Measurements from ENCODE around the gene PDE6B. TPM values are rescaled to one million over a fixed set of nuclear protein-coding genes. Genes with fewer than 3 reads are reported as not detected.

The PDE6B gene
- total and polyA plus RNA-seq, 2 of the 13 experiments (the other 11 are each of a cell fraction or from before 2014, with no cell fraction given) = 0.38 to 0.40 TPM

DNA sequence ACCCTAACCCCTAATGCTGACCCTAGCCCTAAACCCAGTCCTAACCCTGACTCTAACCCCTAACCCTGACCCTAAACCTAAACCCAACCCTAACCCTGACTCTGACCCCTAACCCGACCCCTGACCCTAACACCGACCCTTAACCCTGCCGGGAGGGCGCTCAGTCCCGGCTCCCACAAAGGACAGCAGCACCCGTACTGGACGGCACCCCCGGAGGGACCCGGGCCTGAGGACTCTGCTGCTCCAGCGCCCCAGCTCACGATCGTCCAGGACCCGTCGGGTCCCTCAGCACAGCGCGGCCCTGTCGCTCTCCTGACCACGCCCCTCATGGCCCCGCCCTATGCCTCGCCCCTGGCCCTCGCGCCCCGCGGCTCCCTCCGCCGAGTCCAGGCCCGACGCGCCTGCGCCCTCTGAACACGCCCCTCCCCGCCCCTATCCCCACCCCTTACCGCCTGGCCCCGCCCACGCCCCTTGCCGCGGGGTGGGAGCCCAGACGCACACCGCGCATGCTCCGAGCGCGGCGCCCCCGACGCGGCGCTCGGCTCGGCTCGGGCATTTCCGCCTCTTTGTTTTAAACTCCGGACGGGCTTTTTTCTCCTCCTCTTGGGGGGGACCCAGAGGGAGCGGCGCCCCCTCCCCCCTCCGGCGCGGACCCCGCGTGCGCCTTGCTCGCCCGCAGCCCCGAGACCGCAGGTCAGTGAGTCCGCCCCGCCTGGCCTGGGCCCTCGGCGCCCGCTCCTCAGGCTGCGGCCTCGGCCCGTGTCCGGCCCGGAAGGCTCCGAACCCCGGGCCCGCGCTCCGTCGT, 80.1 kb downstream of the PDE6B start, which contains the start of gene PCGF3:
Gene PCGF3 (plus strand): TSS at position 555 of the 805 bp plus-strand sequence. CDS start 27,849 bp downstream, outside the sequence.
- H3K4me1 ChIP-seq (ENCODE audit: insufficient read depth, low read length) = peaks cover 58% of the 10 kb centered on the region
- peak within 1 kb of the TSS; percentile 87 for H3K4me2 ChIP-seq (ENCODE audit: low read depth, low read length)
- H3K79me2 ChIP-seq (ENCODE audit: insufficient read depth, low read length) = peaks cover 37% of the 10 kb centered on the region
- in situ Hi-C loops (cut with HindIII; ENCODE audit: extremely low pct_ligation_motif_present, low pct_unique_long_range_greater_than_20kb) (no loop called here), intact Hi-C loops (cut with micrococcal nuclease; ENCODE audit: unreplicated experiment) (loop anchor here (2.0 kb wide), 1 partner anchor 19 kb away; no protein-coding TSS in a partner anchor)
- WGBS (ENCODE audit: low lambda C conversion rate) = 2% methylated on average over 47 of the region's 82 CpGs
- POLR2A ChIA-PET = interaction anchor here (1.0 kb wide), 1 partner anchor 76 kb away, joined by 4 read pairs; no protein-coding TSS in a partner anchor
- DNase-seq (ENCODE audit: low spot score) = peak; percentile 83
- peak within 1 kb of the TSS; percentile 89 to 93 (median 92) for H3K4me3 ChIP-seq (replicated peaks in 1 of 3; ENCODE audit: insufficient read depth in 1 of 3, low read depth in 2 of 3, low read length in 3 of 3)
- no peak for FAIRE-seq
- no peaks in the 10 kb centered on the region for H3K9me3 ChIP-seq (ENCODE audit: low read length)
- H4K20me1 ChIP-seq (ENCODE audit: insufficient read depth, low read length) = peaks cover 29% of the 10 kb centered on the region
- BruUV-seq (replicated peaks) = no TSS peak
- H3K27me3 ChIP-seq (ENCODE audit: control insufficient read depth in 1 of 2, insufficient read depth in 2 of 2, low read length in 2 of 2) = peaks cover 3 to 12% of the 10 kb centered on the region in 2 experiments; a peak in 2 of 5 replicates
- H3K9ac ChIP-seq (ENCODE audit: insufficient read depth, low read depth, low read length) = peak within 1 kb of the TSS; percentile 99
- CTCF ChIA-PET (ENCODE audit: low intra/inter-chr PET ratio, low total read pairs) = no interaction called here
- H3K36me3 ChIP-seq (replicated peaks in 1 of 2; ENCODE audit: control insufficient read depth in 1 of 2, insufficient read depth in 2 of 2, low read length in 2 of 2) = peaks cover 2 to 9% of the 10 kb centered on the region in 2 experiments; a peak in 2 of 5 replicates
- ATAC-seq = peak; percentile 89
- peak within 1 kb of the TSS; percentile 75 for H3K27ac ChIP-seq (ENCODE audit: extremely low read length, insufficient read depth, low read length)
- H2AFZ ChIP-seq (ENCODE audit: low read length) = no peak within 1 kb of the TSS
- TF ChIP-seq SNAPC2 (CRISPR knock-in tag; IDR thresholded peaks at IDR 0.05) (no peak), NR1H2 (CRISPR knock-in tag; IDR thresholded peaks at IDR 0.05; ENCODE audit: borderline replicate concordance, low read depth) (no peak), ZSCAN21 (CRISPR knock-in tag; IDR thresholded peaks at IDR 0.05; ENCODE audit: borderline replicate concordance) (0 out of 2 replicates have a peak, but pooled peaks have one; percentile 18), PAX8 (CRISPR knock-in tag; IDR thresholded peaks at IDR 0.05; ENCODE audit: borderline replicate concordance) (no peak), ZNF205 (CRISPR knock-in tag; IDR thresholded peaks at IDR 0.05) (0 out of 2 replicates have a peak, but pooled peaks have one; percentile 31), RFXAP (CRISPR knock-in tag; IDR thresholded peaks at IDR 0.05; ENCODE audit: borderline replicate concordance) (no peak), ZNF460 (CRISPR knock-in tag; IDR thresholded peaks at IDR 0.05; ENCODE audit: borderline replicate concordance) (no peak), MTA3 (CRISPR knock-in tag; IDR thresholded peaks at IDR 0.05) (no peak), ZNF10 (CRISPR knock-in tag; IDR thresholded peaks at IDR 0.05; ENCODE audit: borderline replicate concordance, low read depth) (no peak), TBX3 (IDR thresholded peaks at IDR 0.05; ENCODE audit: borderline replicate concordance) (no peak), ZNF317 (CRISPR knock-in tag; IDR thresholded peaks at IDR 0.05) (no peak), POLR2AphosphoS5 (IDR thresholded peaks at IDR 0.05; ENCODE audit: low read depth, low read length) (peak; percentile 63)
- TF ChIP-seq, protein P1, sequence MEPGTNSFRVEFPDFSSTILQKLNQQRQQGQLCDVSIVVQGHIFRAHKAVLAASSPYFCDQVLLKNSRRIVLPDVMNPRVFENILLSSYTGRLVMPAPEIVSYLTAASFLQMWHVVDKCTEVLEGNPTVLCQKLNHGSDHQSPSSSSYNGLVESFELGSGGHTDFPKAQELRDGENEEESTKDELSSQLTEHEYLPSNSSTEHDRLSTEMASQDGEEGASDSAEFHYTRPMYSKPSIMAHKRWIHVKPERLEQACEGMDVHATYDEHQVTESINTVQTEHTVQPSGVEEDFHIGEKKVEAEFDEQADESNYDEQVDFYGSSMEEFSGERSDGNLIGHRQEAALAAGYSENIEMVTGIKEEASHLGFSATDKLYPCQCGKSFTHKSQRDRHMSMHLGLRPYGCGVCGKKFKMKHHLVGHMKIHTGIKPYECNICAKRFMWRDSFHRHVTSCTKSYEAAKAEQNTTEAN (CRISPR knock-in tag; conservative IDR thresholded peaks at IDR 0.05) = no peak
- TF ChIP-seq, protein P2, sequence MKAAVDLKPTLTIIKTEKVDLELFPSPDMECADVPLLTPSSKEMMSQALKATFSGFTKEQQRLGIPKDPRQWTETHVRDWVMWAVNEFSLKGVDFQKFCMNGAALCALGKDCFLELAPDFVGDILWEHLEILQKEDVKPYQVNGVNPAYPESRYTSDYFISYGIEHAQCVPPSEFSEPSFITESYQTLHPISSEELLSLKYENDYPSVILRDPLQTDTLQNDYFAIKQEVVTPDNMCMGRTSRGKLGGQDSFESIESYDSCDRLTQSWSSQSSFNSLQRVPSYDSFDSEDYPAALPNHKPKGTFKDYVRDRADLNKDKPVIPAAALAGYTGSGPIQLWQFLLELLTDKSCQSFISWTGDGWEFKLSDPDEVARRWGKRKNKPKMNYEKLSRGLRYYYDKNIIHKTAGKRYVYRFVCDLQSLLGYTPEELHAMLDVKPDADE (CRISPR knock-in tag; IDR thresholded peaks at IDR 0.05) = no peak
- TF ChIP-seq, protein P3, sequence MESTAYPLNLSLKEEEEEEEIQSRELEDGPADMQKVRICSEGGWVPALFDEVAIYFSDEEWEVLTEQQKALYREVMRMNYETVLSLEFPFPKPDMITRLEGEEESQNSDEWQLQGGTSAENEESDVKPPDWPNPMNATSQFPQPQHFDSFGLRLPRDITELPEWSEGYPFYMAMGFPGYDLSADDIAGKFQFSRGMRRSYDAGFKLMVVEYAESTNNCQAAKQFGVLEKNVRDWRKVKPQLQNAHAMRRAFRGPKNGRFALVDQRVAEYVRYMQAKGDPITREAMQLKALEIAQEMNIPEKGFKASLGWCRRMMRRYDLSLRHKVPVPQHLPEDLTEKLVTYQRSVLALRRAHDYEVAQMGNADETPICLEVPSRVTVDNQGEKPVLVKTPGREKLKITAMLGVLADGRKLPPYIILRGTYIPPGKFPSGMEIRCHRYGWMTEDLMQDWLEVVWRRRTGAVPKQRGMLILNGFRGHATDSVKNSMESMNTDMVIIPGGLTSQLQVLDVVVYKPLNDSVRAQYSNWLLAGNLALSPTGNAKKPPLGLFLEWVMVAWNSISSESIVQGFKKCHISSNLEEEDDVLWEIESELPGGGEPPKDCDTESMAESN (CRISPR knock-in tag; conservative IDR thresholded peaks at IDR 0.05) = peak; percentile 54; the same call in 1 of the 2 replicates
- TF ChIP-seq, protein P4, sequence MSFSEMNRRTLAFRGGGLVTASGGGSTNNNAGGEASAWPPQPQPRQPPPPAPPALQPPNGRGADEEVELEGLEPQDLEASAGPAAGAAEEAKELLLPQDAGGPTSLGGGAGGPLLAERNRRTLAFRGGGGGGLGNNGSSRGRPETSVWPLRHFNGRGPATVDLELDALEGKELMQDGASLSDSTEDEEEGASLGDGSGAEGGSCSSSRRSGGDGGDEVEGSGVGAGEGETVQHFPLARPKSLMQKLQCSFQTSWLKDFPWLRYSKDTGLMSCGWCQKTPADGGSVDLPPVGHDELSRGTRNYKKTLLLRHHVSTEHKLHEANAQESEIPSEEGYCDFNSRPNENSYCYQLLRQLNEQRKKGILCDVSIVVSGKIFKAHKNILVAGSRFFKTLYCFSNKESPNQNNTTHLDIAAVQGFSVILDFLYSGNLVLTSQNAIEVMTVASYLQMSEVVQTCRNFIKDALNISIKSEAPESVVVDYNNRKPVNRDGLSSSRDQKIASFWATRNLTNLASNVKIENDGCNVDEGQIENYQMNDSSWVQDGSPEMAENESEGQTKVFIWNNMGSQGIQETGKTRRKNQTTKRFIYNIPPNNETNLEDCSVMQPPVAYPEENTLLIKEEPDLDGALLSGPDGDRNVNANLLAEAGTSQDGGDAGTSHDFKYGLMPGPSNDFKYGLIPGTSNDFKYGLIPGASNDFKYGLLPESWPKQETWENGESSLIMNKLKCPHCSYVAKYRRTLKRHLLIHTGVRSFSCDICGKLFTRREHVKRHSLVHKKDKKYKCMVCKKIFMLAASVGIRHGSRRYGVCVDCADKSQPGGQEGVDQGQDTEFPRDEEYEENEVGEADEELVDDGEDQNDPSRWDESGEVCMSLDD (CRISPR knock-in tag; IDR thresholded peaks at IDR 0.05; ENCODE audit: borderline replicate concordance) = no peak
